Colon (tissue), 2 donors: ENCODE results near the gene MED4.

Experiments
- FAIRE-seq: peaks from 2 replicates; lab custom pipeline; 2012; peaks lifted over from hg19 to GRCh38; lab: Jason Lieb, UNC
- donor health status: control.
- donor health status: control.

MED4 gene

DNA sequence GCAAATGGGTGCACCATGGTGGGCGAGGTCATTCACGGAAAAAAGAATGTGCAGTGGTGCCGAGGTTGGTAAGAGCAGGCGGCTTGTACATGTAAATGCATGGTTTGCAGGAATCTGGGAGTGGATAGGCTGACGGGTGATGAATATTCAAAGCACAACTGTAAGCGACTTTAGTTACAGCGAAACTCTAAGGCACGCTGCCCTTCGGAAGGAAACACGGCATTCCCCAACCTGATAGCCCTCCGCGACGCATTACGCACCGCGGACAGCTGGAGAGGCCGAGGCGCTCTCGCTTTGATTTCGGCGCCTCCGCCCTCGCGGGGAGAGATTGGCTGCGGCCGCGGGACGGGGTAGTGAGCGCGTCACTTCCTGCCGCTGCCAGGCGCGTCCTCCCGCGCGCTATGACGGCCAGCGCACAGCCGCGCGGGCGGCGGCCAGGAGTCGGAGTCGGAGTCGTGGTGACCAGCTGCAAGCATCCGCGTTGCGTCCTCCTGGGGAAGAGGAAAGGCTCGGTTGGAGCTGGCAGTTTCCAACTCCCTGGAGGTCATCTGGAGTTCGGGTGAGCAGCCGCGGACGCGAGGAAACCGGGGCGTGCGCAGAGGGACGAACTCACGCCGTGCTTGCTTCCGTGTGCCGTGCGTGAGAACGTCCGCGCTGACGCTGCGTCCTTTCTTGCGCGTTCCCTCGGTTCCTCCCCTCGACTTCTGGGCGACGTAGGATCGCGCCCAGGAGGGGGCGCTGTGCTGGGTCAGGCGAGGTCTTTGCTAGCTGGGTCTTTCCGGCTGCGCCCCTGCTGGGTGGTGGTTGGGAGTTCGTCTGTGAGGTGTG is 57.3 kb downstream of the MED4 start, which contains the start of gene NUDT15:
TSS of gene NUDT15 (plus strand) at position 381 of the 828 bp plus-strand sequence. CDS start at position 402, 21 bp downstream.
- no peak for FAIRE-seq

DNA sequence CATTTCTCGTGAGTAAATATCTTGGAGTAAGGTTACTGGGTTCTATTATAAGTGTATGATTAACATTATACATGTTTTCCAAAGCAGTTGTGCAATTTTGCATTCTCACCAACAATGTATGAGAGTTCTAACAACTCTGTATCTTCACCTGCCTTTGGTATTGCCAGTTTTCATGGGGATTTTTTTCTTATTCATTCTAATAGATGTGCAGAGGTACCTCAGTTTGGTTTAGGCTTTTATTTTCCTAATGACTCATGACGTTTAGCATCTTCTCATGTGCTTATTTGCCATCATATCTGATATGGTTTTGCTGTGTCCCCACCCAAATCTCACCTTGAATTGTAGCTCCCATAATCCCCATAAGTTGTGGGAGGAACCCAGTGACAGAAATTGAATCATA is 65.0 kb downstream of the MED4 start:
- FAIRE-seq: no peak

DNA sequence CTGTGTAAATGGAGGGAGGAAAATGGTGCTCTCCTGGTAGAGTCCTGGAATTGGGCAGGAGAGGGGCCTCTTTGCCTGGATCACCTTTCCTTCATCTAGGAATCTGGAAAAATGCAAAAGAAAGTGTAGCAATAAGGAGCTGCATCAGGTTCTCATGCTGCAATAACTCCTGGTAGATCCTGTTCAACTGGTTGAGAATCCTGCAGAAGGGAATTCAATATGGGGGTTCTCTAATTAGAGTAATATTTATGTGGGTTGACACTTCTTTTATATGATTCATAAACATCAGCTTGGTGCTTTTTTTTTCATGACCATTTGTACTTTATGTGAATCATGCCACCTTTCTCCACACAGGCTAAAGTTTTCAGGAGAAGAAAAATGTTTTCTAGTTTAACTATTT is 66.8 kb downstream of the MED4 start:
- no peak for FAIRE-seq
